ENCODE results near the gene SEZ6.

DNA sequence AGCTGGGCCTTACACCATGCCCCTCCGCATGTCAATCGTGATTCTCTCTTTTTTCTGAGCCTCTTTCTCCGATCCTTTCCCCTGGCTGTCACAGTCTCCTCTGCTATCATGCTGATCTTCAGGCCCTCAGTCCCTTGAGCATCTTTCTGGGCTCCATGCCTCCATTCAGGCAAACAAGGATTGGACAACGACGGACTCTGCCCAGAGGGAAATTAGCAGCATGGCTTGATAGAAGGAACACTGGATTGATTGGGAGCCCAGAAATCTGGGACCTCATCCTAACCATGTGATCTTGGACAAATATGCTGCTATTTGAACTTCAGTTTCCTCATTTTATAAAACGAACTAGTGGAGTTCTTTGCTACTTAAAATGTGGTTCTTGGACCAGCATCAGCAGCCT is 35.0 kb downstream of the SEZ6 start:
- TF ChIP-seq EZH2 (IDR thresholded peaks at IDR 0.05; ENCODE audit: borderline replicate concordance, low read depth, low read length, severe bottlenecking): no peak
- TF ChIP-seq, protein P1, sequence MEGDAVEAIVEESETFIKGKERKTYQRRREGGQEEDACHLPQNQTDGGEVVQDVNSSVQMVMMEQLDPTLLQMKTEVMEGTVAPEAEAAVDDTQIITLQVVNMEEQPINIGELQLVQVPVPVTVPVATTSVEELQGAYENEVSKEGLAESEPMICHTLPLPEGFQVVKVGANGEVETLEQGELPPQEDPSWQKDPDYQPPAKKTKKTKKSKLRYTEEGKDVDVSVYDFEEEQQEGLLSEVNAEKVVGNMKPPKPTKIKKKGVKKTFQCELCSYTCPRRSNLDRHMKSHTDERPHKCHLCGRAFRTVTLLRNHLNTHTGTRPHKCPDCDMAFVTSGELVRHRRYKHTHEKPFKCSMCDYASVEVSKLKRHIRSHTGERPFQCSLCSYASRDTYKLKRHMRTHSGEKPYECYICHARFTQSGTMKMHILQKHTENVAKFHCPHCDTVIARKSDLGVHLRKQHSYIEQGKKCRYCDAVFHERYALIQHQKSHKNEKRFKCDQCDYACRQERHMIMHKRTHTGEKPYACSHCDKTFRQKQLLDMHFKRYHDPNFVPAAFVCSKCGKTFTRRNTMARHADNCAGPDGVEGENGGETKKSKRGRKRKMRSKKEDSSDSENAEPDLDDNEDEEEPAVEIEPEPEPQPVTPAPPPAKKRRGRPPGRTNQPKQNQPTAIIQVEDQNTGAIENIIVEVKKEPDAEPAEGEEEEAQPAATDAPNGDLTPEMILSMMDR (IDR thresholded peaks at IDR 0.05; ENCODE audit: borderline replicate concordance, extremely low read depth, low read length, poor library complexity, severe bottlenecking): no peak
